Skeletal muscle satellite cell (primary cell): ENCODE results near the gene AUP1.
A peak's percentile ranks its signal among the peaks of the same experiment; 100 is the strongest.

Experiments
- H3K27me3 ChIP-seq: 2 replicates; pipeline ENCODE4 v1.7.0; 2013; ENCODE audit warnings: low read length; ENCODE audit not compliant: control insufficient read depth, insufficient read depth
- H3K36me3 ChIP-seq: 2 replicates; pipeline ENCODE4 v1.7.0; 2013; ENCODE audit warnings: mild to moderate bottlenecking, control low read depth, low read length; ENCODE audit not compliant: insufficient read depth
- H3K4me1 ChIP-seq: 2 replicates; pipeline ENCODE4 v1.7.0; 2013; ENCODE audit warnings: low read length; ENCODE audit not compliant: control insufficient read depth, insufficient read depth
- H3K4me2 ChIP-seq: 2 replicates; pipeline ENCODE4 v1.7.0; 2013; ENCODE audit warnings: mild to moderate bottlenecking, low read length
- H3K4me3 ChIP-seq: 2 replicates; pipeline ENCODE4 v1.7.0; 2013; ENCODE audit warnings: low read length
- H3K9ac ChIP-seq: 2 replicates; pipeline ENCODE4 v1.7.0; 2013; ENCODE audit warnings: mild to moderate bottlenecking, low read depth, low read length, moderate library complexity
- H3K9me3 ChIP-seq: replicated peaks from 2 replicates; pipeline ENCODE4 v1.7.0; 2013; ENCODE audit warnings: mild to moderate bottlenecking, control low read depth, low read length

AUP1 gene

DNA sequence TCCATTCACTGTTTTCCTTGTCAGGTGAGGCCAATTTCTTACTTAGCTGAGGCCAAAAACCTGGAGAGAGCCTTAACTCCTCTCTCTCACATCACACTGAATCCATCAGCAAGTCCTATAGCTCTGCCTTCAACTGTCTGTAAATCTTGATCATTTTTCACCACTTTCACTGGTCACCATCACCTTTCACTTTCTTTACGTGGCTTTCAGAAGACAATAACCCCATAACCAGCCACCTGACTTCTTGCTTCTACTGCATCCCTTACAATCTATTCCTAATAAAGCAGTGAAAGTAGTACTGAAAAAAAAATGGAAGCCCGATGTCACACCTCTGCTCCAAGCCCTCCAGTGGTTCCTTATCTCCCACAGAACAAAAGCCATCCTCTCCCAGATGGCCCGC is 16.5 kb upstream of the AUP1 start:
- Histone ChIP-seq H3K4me3 (no peak overlapping the region), H3K9ac (no peak overlapping the region), H3K36me3 (peaks cover 7% of the 10 kb centered on the region), H3K4me2 (no peak overlapping the region), H3K27me3 (no peaks in the 10 kb centered on the region), H3K9me3 (no peaks in the 10 kb centered on the region), H3K4me1 (peaks cover 21% of the 10 kb centered on the region)

DNA sequence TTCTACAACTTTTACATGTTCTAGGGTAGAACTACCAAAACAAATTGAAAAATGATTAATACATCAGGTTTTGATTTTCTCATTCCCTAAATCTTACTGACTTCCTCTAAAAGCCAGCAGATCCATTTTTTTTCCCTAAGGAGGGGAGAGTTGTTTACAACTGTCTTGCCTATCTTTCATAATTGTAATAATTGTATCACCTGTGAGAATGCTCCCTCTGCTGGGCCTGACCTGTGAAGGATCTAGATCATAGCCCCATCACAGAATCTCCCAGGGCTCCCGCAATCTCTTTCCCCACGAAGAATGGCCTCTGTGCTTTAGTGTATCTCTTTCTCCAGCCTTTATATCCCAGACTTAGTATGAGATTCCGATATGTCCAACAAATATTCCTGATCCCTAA is 15.1 kb upstream of the AUP1 start:
- Histone ChIP-seq H3K9ac (no peak overlapping the region), H3K4me3 (no peak overlapping the region), H3K36me3 (peaks cover 1% of the 10 kb centered on the region), H3K4me2 (no peak overlapping the region), H3K4me1 (peaks cover 14% of the 10 kb centered on the region), H3K9me3 (no peaks in the 10 kb centered on the region), H3K27me3 (no peaks in the 10 kb centered on the region)

DNA sequence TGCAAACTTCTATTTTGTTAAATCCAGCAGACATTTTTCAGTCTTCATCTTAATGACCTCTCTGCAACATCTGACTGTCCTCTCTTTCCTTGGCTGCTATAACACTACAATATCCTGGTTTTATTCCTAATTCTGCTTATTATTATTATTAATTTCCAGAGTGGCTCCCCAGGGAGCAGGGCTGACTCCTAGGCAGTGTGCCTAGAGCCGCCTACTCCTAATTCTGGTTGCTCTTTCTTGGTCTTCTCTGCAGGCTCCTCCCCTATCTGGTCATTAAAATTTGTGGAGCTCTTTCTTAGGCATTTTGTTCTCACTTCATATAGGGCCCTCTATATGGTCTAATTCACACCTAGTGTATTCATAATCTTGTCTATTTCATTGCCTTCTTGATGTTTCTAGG is 13.5 kb upstream of the AUP1 start:
- Histone ChIP-seq H3K4me3 (no peak overlapping the region), H3K4me1 (no peaks in the 10 kb centered on the region), H3K9me3 (no peaks in the 10 kb centered on the region)

DNA sequence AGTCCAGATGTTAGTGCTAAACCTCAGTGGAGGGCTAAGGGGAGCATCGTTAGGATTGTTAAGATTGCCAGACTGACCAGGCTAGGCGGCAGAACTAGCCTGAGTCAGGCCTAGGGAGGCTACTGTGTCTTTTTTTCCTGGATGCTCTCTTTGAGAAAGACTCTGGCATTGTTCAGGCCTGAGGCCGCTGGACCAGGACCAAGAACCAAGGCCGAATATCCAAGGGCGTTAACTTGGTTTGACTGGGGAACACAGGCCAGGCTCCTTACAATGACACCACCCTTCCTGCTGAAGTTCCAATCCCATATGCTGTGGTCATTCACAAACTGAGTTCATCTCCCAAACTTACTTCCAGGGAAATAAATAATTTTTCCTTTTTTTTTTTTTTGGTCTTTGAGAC is 10.8 kb upstream of the AUP1 start:
- no peak overlapping the region for H3K4me2 ChIP-seq
- H3K27me3 ChIP-seq, result no peaks in the 10 kb centered on the region
- H3K4me3 ChIP-seq, result no peak overlapping the region
- no peaks in the 10 kb centered on the region for H3K9me3 ChIP-seq
- H3K4me1 ChIP-seq, result no peaks in the 10 kb centered on the region
- peaks cover 3% of the 10 kb centered on the region for H3K36me3 ChIP-seq
- H3K9ac ChIP-seq, result no peak overlapping the region

More for the DNA sequence above, 13.5 kb upstream of the AUP1 start:
- Histone ChIP-seq H3K9ac (no peak overlapping the region), H3K4me2 (no peak overlapping the region), H3K36me3 (peaks cover 3% of the 10 kb centered on the region), H3K27me3 (no peaks in the 10 kb centered on the region)

DNA sequence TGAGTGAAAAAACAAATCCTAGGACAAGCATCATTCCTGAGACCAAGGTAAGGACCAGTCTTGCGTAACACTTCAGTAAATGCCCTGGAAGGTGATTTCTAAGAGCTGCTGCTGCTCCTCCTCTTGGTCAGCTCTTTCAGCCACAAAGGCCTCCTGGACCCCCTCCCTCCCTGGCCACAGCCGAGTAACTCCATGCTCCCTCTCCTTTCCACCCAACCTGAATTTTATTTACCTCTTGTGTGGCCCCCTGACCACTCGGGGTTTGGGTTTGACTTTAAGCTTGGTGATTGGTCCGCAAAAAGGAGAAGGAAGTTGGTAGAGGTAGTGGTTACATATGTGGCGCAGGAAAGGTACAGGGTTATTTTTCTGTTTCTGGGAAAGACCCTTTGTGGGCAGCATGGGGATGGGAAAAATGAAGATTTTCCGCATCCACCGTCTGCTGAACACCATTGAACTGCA is 9.4 kb upstream of the AUP1 start:
- no peak overlapping the region for H3K4me2 ChIP-seq
- no peak overlapping the region for H3K9ac ChIP-seq
- H3K4me1 ChIP-seq, result no peaks in the 10 kb centered on the region
- no peaks in the 10 kb centered on the region for H3K27me3 ChIP-seq
- no peak overlapping the region for H3K4me3 ChIP-seq
- H3K36me3 ChIP-seq, result peaks cover 6% of the 10 kb centered on the region
- no peaks in the 10 kb centered on the region for H3K9me3 ChIP-seq

DNA sequence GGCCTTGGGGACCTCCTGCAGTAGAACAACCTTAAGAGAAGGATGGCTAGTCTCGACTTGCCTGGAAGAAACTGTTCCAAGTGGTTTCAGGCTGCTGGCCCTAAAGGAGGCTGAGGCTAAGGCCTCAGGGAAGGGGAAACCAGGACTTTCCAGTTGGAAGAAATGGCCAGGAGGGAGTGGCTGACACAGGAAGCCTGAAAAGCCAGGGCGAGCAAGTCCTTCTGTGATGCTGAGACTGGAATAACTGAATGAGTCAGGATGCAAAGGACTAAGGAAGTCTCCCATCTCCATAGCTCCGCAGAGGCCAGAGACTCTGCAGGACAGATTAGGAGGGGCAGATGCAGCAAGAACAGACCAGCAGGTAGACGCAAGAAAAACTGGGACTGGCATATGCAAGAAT is 7.6 kb upstream of the AUP1 start:
- H3K36me3 ChIP-seq, result peaks cover 20% of the 10 kb centered on the region
- H3K9ac ChIP-seq, result no peak overlapping the region
- H3K4me3 ChIP-seq, result no peak overlapping the region
- no peaks in the 10 kb centered on the region for H3K27me3 ChIP-seq
- no peaks in the 10 kb centered on the region for H3K9me3 ChIP-seq
- H3K4me1 ChIP-seq, result no peaks in the 10 kb centered on the region
- no peak overlapping the region for H3K4me2 ChIP-seq

DNA sequence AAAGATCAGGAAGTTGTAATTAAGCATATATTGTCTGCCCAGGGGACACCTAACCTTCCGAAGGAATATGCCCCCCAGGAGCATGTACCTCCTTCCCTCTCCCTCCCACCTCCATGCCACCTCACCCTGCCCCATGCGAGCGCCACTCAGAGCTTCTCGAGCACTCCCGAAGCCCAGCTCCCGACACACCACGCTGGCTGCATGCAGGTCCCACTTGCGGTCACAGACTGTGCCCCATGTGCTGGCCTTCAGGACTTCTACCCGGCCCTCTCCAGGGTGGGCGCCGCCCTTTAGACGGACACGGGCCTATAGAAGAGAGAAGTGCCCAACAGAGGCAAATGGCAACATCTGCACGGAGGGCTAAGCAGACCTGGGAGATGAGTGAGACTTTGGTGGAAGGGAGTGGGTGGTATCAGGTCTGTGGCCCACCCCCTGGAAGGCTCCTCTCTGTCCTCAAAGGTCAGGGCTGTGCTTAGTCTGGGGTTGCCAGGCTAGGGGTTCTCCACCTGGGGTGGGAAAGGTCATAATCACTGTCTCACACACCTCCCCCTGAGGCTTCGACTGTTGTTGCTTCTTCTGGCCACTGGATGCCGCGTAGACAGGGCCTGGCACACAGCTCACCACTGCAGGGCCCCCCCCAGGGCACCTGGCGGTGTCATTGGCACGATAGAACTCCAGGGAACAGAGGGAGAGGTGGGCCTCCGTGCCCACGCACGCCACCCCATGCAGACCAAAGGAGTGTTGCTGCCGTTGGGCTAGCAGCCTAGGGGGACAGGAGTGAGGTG is 6.9 kb upstream of the AUP1 start:
- Histone ChIP-seq H3K4me2 (no peak overlapping the region), H3K27me3 (no peaks in the 10 kb centered on the region), H3K36me3 (peaks cover 20% of the 10 kb centered on the region), H3K4me1 (peaks cover 3% of the 10 kb centered on the region), H3K9me3 (no peaks in the 10 kb centered on the region), H3K9ac (no peak overlapping the region), H3K4me3 (no peak overlapping the region)

DNA sequence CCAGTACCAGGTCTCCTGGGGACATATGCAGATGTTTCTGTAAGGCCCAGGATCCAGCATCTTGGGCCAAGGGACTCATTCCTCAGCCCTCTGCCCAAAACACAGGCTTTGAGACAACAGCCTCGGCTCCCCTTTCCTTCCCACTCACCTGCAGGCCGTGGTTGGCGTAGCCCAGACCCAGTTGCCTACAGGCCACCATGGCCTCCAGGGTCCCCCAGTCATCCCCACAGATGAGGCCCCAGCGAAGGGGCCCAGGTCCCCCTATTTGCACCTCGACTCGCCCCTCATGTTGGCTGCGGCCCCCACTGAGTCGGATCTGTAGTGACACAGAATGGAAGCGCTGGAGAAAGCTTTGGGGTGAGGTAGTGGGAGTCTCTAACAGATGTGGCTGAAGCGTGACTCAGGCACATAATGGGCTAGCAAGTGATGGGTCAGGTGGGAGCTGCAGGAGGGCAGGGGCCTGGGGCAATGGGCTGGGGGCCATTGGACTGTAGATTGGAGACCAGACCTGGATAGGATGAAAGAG is 6.0 kb upstream of the AUP1 start:
- Histone ChIP-seq H3K9me3 (no peaks in the 10 kb centered on the region), H3K4me1 (peaks cover 12% of the 10 kb centered on the region), H3K36me3 (peaks cover 20% of the 10 kb centered on the region), H3K27me3 (no peaks in the 10 kb centered on the region), H3K4me2 (no peak overlapping the region), H3K9ac (no peak overlapping the region), H3K4me3 (no peak overlapping the region)

DNA sequence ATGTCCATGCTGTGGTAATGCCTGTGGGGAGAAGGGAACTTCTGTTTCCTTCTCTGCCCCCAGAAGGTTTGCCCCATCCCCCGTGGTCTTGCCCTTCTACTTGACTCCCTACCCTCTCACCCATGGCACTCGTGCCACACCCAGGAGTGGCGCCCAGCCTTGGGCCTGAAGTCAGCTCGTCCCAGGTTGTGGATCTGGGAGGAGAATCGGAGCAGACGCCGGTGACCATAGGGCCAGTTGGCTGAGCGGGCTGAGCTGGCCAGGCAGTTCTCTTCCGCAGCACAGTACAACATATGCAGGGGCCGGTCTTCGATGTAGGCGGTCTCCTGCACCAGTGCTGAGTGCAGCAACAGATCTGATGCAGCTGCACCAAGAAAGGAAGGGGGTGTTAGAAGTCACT is 4.9 kb upstream of the AUP1 start:
- Histone ChIP-seq H3K4me1 (peaks cover 12% of the 10 kb centered on the region), H3K27me3 (no peaks in the 10 kb centered on the region), H3K9ac (no peak overlapping the region), H3K9me3 (no peaks in the 10 kb centered on the region), H3K4me2 (no peak overlapping the region), H3K4me3 (no peak overlapping the region), H3K36me3 (peaks cover 18% of the 10 kb centered on the region)

DNA sequence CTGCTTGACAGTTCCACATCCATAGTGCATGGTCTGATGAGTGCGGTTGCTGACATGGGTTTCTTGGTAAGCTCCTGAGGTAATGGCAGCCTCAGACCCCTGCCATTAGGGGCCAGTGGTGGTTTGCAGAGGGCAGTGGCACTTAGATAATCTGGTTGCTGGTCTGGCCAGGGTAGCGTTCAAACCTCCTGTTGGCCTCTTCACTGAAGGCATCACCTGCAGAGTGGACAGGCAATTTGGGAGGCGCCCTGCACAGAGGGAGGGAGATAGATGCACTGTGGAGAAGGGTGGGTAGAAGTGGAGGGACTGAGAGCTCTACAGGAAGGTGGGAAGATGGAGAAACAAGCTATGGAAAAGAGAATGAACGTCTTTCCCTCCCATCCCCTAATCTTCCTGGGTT is 4.0 kb upstream of the AUP1 start:
- no peak overlapping the region for H3K4me2 ChIP-seq
- peaks cover 14% of the 10 kb centered on the region for H3K4me1 ChIP-seq
- no peaks in the 10 kb centered on the region for H3K9me3 ChIP-seq
- H3K36me3 ChIP-seq, result peaks cover 17% of the 10 kb centered on the region
- no peaks in the 10 kb centered on the region for H3K27me3 ChIP-seq
- no peak overlapping the region for H3K4me3 ChIP-seq
- H3K9ac ChIP-seq, result no peak overlapping the region

DNA sequence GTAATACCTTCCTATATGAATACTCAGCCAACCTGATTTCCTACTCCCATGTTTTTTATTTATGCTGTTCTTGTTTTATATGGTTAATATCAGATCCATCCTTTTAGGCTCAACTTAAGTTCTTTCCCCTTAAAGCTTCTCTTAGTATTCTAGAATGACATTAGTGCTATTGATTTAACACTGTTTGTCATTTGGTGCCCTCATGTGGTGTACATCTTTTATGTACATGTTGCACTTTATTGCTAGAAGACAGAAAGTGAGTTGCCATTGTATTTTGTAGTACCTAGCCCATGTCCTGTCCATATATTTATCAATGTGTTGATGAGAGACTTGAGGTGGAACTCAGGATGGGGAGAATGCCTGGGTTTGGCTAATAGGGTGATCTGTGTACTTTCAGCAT is 2.7 kb upstream of the AUP1 start:
- H3K36me3 ChIP-seq, result peaks cover 28% of the 10 kb centered on the region
- H3K9me3 ChIP-seq, result no peaks in the 10 kb centered on the region
- no peaks in the 10 kb centered on the region for H3K27me3 ChIP-seq
- H3K4me2 ChIP-seq, result no peak overlapping the region
- H3K4me1 ChIP-seq, result peaks cover 20% of the 10 kb centered on the region
- no peak overlapping the region for H3K4me3 ChIP-seq
- no peak overlapping the region for H3K9ac ChIP-seq

DNA sequence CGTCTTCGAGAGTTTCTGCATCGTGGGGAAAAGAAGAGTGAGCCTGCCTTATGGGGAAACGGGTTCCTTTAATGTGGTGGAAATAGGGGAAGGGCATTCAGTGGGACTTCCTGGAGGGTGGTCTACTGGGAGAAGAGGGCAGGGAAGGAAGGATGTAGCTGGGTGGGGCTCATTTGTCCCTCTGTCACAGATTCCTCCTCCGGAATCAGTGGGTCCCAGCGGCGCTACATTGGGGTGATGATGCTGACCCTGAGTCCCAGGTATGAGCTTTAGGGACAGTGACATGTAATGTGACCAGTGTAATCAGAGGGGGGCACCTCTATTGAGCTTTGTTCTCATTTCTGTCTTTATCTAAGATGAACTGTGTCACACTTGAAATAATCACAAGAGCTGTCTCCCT is 2.2 kb upstream of the AUP1 start:
- no peak overlapping the region for H3K4me3 ChIP-seq
- H3K36me3 ChIP-seq, result peaks cover 33% of the 10 kb centered on the region

More for the DNA sequence above, 2.2 kb upstream of the AUP1 start:
- Histone ChIP-seq H3K4me1 (peaks cover 20% of the 10 kb centered on the region), H3K27me3 (no peaks in the 10 kb centered on the region), H3K9ac (peak overlapping the region; percentile 85), H3K9me3 (no peaks in the 10 kb centered on the region), H3K4me2 (peak overlapping the region; percentile 99)
